ENCODE data around the gene ACIN1. TPM values are rescaled to one million over a fixed set of nuclear protein-coding genes. Genes with fewer than 3 reads are reported as not detected.

ACIN1 gene
- total and polyA plus RNA-seq, 2 of the 8 experiments (the other 6 are each of a cell fraction or from before 2014, with no cell fraction given), result 132 to 233 TPM

DNA sequence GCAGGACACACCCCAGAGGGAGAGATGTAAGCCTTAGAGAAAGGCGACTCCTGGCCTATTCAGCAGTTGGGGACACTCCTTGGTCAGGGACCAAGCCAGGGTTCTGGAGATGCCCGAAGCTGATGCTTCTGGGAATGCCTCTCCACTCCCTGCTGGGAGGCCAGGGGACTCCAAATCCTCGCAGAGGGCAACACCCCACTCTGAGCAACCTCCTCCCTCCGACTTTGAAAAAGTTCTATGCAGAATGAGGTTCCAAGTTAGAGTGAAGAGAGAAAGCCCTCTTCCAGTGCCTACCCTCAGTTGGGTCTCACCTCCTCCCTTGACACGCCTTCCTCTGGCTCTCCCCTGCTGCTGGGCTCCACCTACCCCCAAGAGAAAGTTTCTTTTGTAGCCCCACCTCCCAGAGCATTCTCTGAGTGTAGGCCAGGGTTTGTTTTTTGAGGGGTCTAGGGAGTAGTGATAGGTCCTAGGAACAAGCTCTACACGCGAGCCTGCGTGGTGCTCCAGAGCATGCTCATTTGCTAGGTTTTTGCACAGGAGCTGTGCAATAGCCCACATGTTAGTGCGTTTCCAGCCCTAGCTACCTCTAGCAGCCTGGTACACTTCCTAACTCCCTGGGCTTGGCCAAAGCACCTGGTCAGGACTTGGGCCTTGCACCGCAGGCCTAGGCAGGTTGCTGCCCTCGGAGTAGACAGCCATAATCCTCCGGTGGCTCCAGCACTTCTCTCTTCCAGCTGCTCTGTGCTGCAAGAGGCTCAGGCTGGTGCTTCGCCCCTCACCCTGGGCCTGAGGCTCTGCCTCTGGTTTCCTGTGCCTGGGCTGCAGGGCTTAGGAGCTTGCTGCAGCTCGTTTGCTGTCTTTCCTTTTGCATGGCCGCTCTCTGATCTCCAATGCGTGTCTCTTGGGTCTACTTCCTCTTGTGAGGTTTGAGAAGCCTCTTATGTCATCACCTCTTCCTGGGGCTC, 24.7 kb upstream of the ACIN1 start:
- H3K79me2 ChIP-seq (ENCODE audit: control insufficient read depth in 1 of 2, insufficient read depth in 2 of 2, low read length in 2 of 2), result no peaks in the 10 kb centered on the region
- H3K27me3 ChIP-seq (replicated peaks in 1 of 4; ENCODE audit: control insufficient read depth in 3 of 4, extremely low read depth in 1 of 4, insufficient read depth in 3 of 4, low read length in 3 of 4), result no peaks in the 10 kb centered on the region
- no peak overlapping the region for H2BK20ac ChIP-seq (ENCODE audit: low read length)
- H3K4me1 ChIP-seq (replicated peaks in 1 of 4; ENCODE audit: control insufficient read depth in 3 of 4, insufficient read depth in 4 of 4, low read length in 3 of 4), result peaks cover 0 to 11% (median 3%) of the 10 kb centered on the region in 4 experiments; a peak in 5 of 7 replicates
- no peak overlapping the region for H3K56ac ChIP-seq (replicated peaks; ENCODE audit: insufficient read length, low read depth, low read length)
- no peak overlapping the region for H2AK5ac ChIP-seq (ENCODE audit: low read depth, low read length)
- H4K91ac ChIP-seq (replicated peaks; ENCODE audit: insufficient read length, low read length), result peak overlapping the region; percentile 34
- no peak overlapping the region for H3K14ac ChIP-seq (ENCODE audit: insufficient read length)
- peak overlapping the region; percentile 31 for H2BK120ac ChIP-seq (replicated peaks; ENCODE audit: low read depth, low read length)
- FAIRE-seq, result no peak
- peak overlapping the region; percentile 62 for H4K8ac ChIP-seq (ENCODE audit: extremely low read depth, insufficient read depth, low read length)
- H3K18ac ChIP-seq (ENCODE audit: extremely low read depth, low read length), result 0 out of 2 replicates have a peak overlapping the region, but pooled peaks have one; percentile 25
- no peak for DNase-seq (ENCODE audit: low read depth in 1 of 2, low spot score in 2 of 2)
- no peak overlapping the region for H3K27ac ChIP-seq (ENCODE audit: low read depth, low read length)
- 89% methylated on average over 15 of the region's 16 CpGs; no CpG with 5 or more reads in 1 of the 2 experiments for WGBS, 2 experiments (ENCODE audit: extremely low coverage in 1 of 2, insufficient coverage in 1 of 2, insufficient read length in 1 of 2, insufficient replicate concordance in 2 of 2, low coverage in 1 of 2, low lambda C conversion rate in 2 of 2, missing lambda C conversion rate in 1 of 2)
- no peaks in the 10 kb centered on the region for H4K20me1 ChIP-seq (replicated peaks in 1 of 2; ENCODE audit: control insufficient read depth in 1 of 2, insufficient read depth in 2 of 2, low read length in 2 of 2)
- H3K79me1 ChIP-seq (ENCODE audit: low read depth, low read length), result no peaks in the 10 kb centered on the region
- POLR2A ChIA-PET (ENCODE audit: partially characterized antibody), result interaction anchor here (0.6 to 1.5 kb wide), 8 partner anchors 9 to 1466 kb away, joined by 3 to 6 read pairs (median 4); partner anchors contain the start of genes ACIN1, C14orf119, OR4E2 and SLC7A8
- no peak overlapping the region for H4K5ac ChIP-seq (ENCODE audit: insufficient read length, low read depth, low read length)
- H3K36me3 ChIP-seq (ENCODE audit: control insufficient read depth in 2 of 4, insufficient read depth in 4 of 4, low read length in 3 of 4), result no peaks in the 10 kb centered on the region
- CTCF ChIA-PET (ENCODE audit: partially characterized antibody), result interaction anchor here (0.7 to 11.8 kb wide), 36 partner anchors 8 to 276 kb away, joined by 3 to 290 read pairs (median 7); partner anchors contain the start of genes ACIN1, C14orf119, HOMEZ and SLC7A8
- H3K9ac ChIP-seq (replicated peaks in 1 of 4; ENCODE audit: extremely low read depth in 1 of 4, low read depth in 3 of 4, low read length in 3 of 4), result no peak overlapping the region
- H3K4ac ChIP-seq (replicated peaks; ENCODE audit: insufficient read length, low read depth, low read length), result peak overlapping the region; percentile 23
- H2BK12ac ChIP-seq (ENCODE audit: low read depth, low read length), result peak overlapping the region; percentile 75; the same call in 1 of the 2 replicates
- H3K23ac ChIP-seq (ENCODE audit: insufficient read length), result no peak overlapping the region
- no peaks in the 10 kb centered on the region; a peak in 1 of 4 replicates for H3K9me3 ChIP-seq (ENCODE audit: insufficient read depth in 2 of 2, low read depth in 1 of 2, low read length in 1 of 2)
- H2BK5ac ChIP-seq (ENCODE audit: low read depth, low read length), result peak overlapping the region; percentile 15; the same call in 1 of the 2 replicates
- peak overlapping the region; percentile 43; the same call in 1 of the 2 replicates for H2AFZ ChIP-seq (ENCODE audit: low read length)
- H3K23me2 ChIP-seq (ENCODE audit: low read depth, low read length), result no peaks in the 10 kb centered on the region
- H2BK15ac ChIP-seq (ENCODE audit: low read length), result peak overlapping the region; percentile 63
- H3K4me2 ChIP-seq (ENCODE audit: insufficient read depth in 1 of 2, low read depth in 2 of 2, low read length in 2 of 2), result no peak overlapping the region
- H3K4me3 ChIP-seq (ENCODE audit: extremely low read depth in 1 of 4, insufficient read depth in 2 of 4, low read depth in 3 of 4, low read length in 4 of 4), result no peak overlapping the region
- no peak for TF ChIP-seq EP300 (IDR thresholded peaks at IDR 0.05; ENCODE audit: borderline replicate concordance in 1 of 2, low read depth in 2 of 2, low read length in 2 of 2)
- TF ChIP-seq TBP (IDR thresholded peaks at IDR 0.05; ENCODE audit: low read depth, low read length), result no peak
- no peak for TF ChIP-seq KDM5A (IDR thresholded peaks at IDR 0.05; ENCODE audit: low read length)
- no peak for TF ChIP-seq YY1 (IDR thresholded peaks at IDR 0.05; ENCODE audit: low read depth, low read length)
- no peak for TF ChIP-seq RXRA (IDR thresholded peaks at IDR 0.05; ENCODE audit: insufficient read depth, low read depth, low read length)
- TF ChIP-seq CTBP2 (IDR thresholded peaks at IDR 0.05; ENCODE audit: borderline replicate concordance, insufficient read depth, insufficient read length, low read length), result no peak
- no peak for TF ChIP-seq CEBPB (IDR thresholded peaks at IDR 0.05; ENCODE audit: low read depth, low read length)
- TF ChIP-seq CBX5 (IDR thresholded peaks at IDR 0.05; ENCODE audit: low read depth, low read length), result no peak
- TF ChIP-seq EGR1 (IDR thresholded peaks at IDR 0.05; ENCODE audit: borderline replicate concordance, low read depth, low read length), result no peak
- TF ChIP-seq KDM4A (IDR thresholded peaks at IDR 0.05; ENCODE audit: low read depth, low read length, severe bottlenecking), result no peak
